GM19099 (cell line): ENCODE results near the gene CNTD1.

Experiments used
- POLR2A ChIP-seq: IDR thresholded peaks from 3 replicates; pipeline ENCODE4 v1.6.1; 2011; ENCODE audit warnings: low read depth; ENCODE audit not compliant: insufficient read length; ENCODE audit errors: extremely low read depth

Gene CNTD1

GRCh38 chr17:42792545-42792944, 6.1 kb upstream of the CNTD1 start:
- TF ChIP-seq POLR2A: no peak

DNA sequence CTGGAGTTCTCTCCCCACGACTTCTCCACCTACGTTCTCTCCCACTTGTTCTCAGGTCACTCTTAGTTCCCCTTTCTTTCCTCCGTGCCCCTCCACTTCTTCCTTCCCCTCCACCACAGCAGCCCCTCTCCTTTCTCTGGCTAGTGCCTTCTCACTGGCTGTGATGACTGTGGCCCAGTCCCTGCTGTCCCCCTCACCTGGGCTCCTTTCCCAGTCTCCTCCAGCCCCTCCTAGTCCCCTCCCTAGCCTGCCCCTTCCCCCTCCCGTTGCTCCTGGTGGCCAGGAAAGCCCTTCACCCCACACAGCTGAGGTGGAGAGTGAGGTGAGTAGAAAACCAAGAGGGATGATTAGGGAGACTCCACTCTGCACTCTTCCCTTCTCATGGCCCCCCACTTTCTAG, 3.6 kb upstream of the CNTD1 start:
- TF ChIP-seq POLR2A: no peak

DNA sequence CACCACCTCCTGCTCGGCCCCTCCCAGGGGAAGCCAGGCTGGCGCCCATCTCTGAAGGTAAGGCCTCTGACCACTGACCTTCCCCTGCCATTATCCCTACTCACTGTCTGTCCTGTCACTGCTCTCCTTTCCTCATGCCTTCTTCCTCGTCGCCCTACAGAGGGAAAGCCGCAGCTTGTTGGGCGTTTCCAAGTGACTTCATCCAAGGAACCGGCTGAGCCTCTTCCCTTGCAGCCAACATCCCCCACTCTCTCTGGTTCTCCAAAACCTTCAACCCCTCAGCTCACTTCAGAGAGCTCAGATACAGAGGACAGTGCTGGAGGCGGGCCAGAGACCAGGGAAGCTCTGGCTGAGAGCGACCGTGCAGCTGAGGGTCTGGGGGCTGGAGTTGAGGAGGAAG, 3.2 kb upstream of the CNTD1 start:
- no peak for TF ChIP-seq POLR2A

DNA sequence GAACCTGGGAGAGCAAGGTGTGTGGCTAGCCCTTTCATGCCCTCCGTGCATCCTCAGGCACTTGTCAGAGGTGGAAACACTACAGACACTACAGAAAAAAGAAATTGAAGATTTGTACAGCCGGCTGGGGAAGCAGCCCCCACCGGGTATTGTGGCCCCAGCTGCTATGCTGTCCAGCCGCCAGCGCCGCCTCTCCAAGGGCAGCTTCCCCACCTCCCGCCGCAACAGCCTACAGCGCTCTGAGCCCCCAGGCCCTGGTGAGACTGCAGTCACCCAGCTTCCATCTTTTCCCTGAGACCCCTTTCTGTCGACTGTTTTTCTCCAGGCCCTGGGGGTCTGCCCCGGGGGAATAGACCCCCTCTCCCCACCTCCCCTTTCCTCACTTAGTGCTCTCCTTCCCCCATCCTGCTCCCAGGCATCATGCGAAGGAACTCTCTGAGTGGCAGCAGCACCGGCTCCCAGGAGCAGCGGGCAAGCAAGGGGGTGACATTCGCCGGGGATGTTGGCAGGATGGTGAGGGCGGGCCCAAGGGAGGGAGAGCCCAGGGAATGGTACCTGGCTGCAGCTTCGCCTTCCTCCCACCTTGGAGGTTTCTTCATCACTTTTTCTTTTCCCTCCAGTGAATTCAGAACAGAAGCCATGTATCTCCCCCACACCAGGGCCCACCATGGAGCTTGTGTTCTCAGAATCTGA, 2.4 kb upstream of the CNTD1 start:
- no peak for TF ChIP-seq POLR2A

DNA sequence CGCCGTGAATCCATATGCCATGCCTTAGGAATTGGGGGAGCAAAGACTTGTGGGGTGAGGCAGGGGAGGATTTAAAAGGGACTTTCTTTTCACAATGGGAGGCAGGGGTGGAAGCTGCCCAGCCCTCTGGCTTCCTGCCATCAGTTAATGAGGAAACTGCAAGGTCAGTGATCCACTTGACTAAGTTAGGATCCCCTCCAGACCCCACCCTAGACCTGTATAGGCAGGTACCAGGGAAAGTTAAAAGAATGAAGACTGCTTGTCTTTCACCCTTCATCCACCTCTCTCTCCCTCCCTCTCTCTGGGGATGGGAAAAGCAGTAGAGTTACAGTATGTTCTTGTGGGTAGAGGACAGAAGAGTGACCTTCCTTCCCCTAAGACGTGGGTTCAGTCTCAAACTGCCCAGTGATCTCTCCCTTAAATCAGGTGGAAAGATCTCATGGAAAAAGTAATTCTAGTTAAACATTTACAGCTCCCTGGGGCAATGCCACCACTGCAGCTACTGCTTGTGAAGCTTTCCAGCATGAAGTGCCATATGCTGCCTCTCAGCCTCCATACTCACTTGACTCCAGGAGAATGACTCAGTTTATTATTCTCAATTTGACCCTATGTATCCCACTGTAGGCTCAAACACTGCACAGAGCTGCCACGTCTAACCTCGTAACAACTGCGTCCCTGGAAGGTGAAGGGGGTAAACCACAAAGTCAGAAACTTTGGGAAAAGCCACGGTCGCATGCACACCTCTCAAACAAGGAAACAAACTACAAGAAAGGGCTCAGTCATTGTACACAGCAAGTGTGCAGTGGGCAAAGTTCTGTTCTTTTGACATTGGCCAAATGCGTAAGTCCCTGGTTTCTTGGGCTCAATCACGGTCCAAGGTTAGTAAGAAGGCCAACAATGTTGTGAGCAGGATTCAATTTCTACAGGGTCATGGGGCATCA, 1.3 kb upstream of the CNTD1 start:
- TF ChIP-seq POLR2A: no peak

- no peak for TF ChIP-seq POLR2A
Measured at GRCh38 chr17:42798011-42798382, 664 bp upstream of the CNTD1 start.

- no peak for TF ChIP-seq POLR2A
Measured at GRCh38 chr17:42803074-42803883, 4.6 kb downstream of the CNTD1 start.

DNA sequence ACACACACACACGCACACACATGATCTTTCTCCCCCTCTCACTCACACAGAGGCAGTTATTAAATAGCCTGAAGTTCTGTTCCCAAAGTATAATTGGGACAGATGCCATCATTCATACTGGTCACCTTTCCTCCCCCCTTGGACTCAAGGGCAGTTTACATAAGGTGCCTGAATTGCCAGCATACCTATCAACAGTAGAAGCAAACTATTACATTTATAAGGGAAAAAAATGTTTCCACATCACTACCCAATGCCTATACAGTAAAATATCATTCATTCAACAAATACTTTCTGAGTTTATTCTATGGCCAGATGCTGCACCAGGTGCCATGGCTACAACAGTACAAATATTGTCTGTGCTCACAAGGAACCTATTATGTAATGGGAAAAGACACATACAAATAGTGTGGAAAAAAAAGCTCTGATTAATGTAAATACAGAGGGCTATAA, 6.3 kb downstream of the CNTD1 start:
- TF ChIP-seq POLR2A: no peak

- TF ChIP-seq POLR2A: no peak
Measured at GRCh38 chr17:42806249-42806648, 7.6 kb downstream of the CNTD1 start.

DNA sequence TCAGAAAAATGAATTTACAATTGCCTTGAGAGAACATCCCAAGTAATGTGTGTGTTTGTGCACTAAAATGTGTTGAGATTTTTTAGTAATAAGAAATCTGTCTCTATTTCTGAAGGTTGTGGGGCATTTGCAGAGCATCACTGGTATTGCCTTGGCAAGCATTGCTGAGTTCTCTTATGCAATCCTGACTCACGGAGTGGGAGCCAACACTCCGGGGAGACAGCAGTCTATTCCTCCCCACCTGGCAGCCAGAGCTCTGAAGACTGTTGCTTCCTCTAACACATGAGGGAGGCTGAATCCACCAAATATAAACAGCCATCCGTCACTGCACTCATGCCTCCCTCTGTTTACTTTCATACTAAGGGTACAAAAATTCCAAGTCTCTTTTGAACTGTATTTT, 10.6 kb downstream of the CNTD1 start:
- TF ChIP-seq POLR2A: no peak

DNA sequence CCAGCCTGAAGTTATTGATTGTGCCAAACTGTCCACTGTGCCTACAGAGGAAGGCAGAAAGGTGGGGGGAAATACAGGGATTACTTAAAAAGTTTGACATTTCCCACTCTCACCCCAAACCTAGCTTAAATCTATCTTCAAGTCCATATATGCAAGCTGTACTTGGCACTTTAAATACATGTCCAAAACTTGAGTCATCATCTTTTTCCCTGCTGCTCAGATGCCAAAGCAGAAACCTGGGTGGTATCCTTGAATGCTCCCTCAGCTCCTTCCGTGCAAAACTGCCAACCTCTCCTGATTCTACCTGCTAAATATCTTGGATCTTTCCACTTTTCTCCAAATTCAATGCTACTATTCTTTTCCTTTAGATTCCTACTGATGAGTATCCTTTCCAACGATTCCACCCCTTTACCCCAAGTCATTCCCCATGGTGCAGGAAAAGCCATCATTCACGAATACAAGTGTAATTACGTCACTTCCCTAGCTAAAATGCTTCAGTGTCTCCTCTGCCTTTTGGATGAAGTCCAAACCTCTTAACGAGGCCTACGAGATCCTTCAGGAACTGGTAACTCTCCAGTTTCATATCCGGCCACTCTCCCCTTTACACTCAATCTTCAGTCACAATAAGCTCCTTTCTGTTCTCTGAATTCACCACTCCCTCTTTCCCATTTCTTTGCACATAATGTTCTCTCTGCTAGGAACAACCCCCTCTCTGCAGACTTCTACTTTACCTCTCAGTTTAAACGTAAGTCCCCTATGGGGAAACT, 16.2 kb downstream of the CNTD1 start:
- no peak for TF ChIP-seq POLR2A

- no peak for TF ChIP-seq POLR2A
Measured at GRCh38 chr17:42817866-42818265, 19.2 kb downstream of the CNTD1 start.

DNA sequence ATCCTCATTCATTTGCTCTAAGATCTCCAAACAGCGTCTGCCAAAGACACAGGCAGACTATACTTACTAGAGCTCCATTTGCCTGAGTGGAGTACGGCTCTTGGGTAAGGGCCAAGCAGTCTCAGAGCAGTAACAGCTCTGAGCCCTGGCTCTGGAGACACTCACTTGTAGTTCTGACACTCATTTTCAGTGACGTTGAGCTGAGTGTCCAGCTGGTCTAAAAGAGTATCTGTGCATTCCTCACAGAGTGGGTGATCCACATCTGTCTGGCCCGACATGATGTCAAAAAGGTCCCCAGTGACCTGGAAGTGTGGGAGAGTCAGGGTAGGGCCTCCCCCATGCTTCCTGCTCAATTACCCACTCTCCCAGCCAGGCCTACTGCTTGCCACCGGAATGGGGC, 19.7 kb downstream of the CNTD1 start:
- TF ChIP-seq POLR2A: no peak

- TF ChIP-seq POLR2A: no peak
Measured at GRCh38 chr17:42819939-42820535, 21.4 kb downstream of the CNTD1 start.

DNA sequence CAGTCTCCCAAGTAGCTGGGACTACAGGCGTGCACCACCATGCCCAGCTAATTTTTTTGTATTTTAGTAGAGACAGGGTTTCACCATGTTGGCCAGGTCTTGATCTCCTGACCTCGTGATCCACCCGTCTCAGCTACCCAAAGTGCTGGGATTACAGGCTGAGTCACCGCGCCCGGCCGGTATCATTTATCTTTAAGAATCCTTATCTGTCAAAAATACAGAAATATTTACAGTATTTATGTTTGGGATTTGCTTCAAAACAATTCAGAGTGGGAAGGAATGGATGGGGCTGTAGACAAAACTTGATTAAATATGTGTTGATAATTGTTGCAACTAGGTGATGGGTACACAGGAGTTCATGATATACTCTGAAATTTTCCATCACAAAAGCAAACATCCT, 22.5 kb downstream of the CNTD1 start:
- no peak for TF ChIP-seq POLR2A

- TF ChIP-seq POLR2A: no peak
Measured at GRCh38 chr17:42827472-42827871, 28.8 kb downstream of the CNTD1 start.
